Fibroblast of upper back skin (primary cell): ENCODE results near the gene CYP21A2.

Source experiments
- DNase-seq: peaks from one replicate; pipeline ENCODE4 v3.0.0-alpha.2; 2013

The CYP21A2 gene

GRCh38 chr6:32083812-32084768, 45.9 kb downstream of the CYP21A2 start:
- no peak for DNase-seq

GRCh38 chr6:32084780-32085179, 46.6 kb downstream of the CYP21A2 start:
- DNase-seq, result no peak

- DNase-seq, result no peak
These were observed 47.7 kb downstream of the CYP21A2 start for GRCh38 chr6:32085759-32086459.

GRCh38 chr6:32086661-32087573, 48.7 kb downstream of the CYP21A2 start:
- DNase-seq, result peak; percentile 73

GRCh38 chr6:32087574-32088486, 49.6 kb downstream of the CYP21A2 start:
- DNase-seq, result peak; percentile 60

- DNase-seq, result no peak
These were observed 50.4 kb downstream of the CYP21A2 start for GRCh38 chr6:32088487-32089049.

GRCh38 chr6:32089082-32089828, 51.0 kb downstream of the CYP21A2 start:
- no peak for DNase-seq
